Fibroblast of lung (primary cell): ENCODE measurements around the gene IRF4. TPM values are rescaled to one million over a fixed set of nuclear protein-coding genes. Genes with fewer than 3 reads are reported as not detected.

Source experiments
- DNase-seq, 2 donors: peaks; one replicate each; pipeline versions ENCODE4 v3.0.0 to v3.0.0-alpha.2; 2010; ENCODE audit warnings: low read depth in 2 of 2
- H2AFZ ChIP-seq: 2 replicates; pipeline ENCODE4 v1.5.1; 2012; ENCODE audit warnings: low read length, control low read depth, inconsistent platforms
- H3K27ac ChIP-seq: 2 replicates; pipeline ENCODE4 v1.5.1; 2011; ENCODE audit warnings: low read length, control low read depth; ENCODE audit not compliant: insufficient read depth
- H3K27me3 ChIP-seq: 2 replicates; pipeline ENCODE4 v1.5.1; 2011; ENCODE audit warnings: mild to moderate bottlenecking, low read length; ENCODE audit not compliant: control insufficient read depth, insufficient read depth
- H3K36me3 ChIP-seq: 2 replicates; pipeline ENCODE4 v1.5.1; 2011; ENCODE audit warnings: low read length; ENCODE audit not compliant: control insufficient read depth, insufficient read depth
- H3K4me1 ChIP-seq: 2 replicates; pipeline ENCODE4 v1.5.1; 2011; ENCODE audit warnings: low read length; ENCODE audit not compliant: control insufficient read depth, insufficient read depth; ENCODE audit errors: extremely low read depth
- H3K4me2 ChIP-seq: 2 replicates; pipeline ENCODE4 v1.5.1; 2011; ENCODE audit warnings: low read length, control low read depth; ENCODE audit not compliant: insufficient read depth; ENCODE audit errors: extremely low read depth
- H3K4me3 ChIP-seq, 4 experiments: fragments of 200-600 bp in 1 of 4; sonication (generic) in 1 of 4; replicated peaks in 1 of 4; 2 replicates each; pipeline ENCODE4 v1.5.1; 2011 to 2016; ENCODE audit warnings: low read length in 4 of 4, low read depth in 3 of 4, mild to moderate bottlenecking in 3 of 4, control low read depth in 2 of 4, inconsistent platforms in 1 of 4, mixed read lengths in 1 of 4; ENCODE audit not compliant: insufficient read depth in 1 of 4; ENCODE audit errors: control extremely low read depth in 1 of 4
- H3K79me2 ChIP-seq: 2 replicates; pipeline ENCODE4 v1.5.1; 2012; ENCODE audit warnings: mild to moderate bottlenecking, low read length, inconsistent platforms; ENCODE audit not compliant: control insufficient read depth, insufficient read depth
- H3K9ac ChIP-seq: 2 replicates; pipeline ENCODE4 v1.5.1; 2011; ENCODE audit warnings: mild to moderate bottlenecking, low read length, control low read depth; ENCODE audit not compliant: insufficient read depth
- H3K9me3 ChIP-seq: 2 replicates; pipeline ENCODE4 v1.5.1; 2012; ENCODE audit warnings: low read depth, low read length; ENCODE audit not compliant: control insufficient read depth, insufficient read depth
- H4K20me1 ChIP-seq: 2 replicates; pipeline ENCODE4 v1.5.1; 2011; ENCODE audit warnings: low read length; ENCODE audit not compliant: control insufficient read depth, insufficient read depth; ENCODE audit errors: extremely low read depth
- CTCF ChIP-seq, 2 donors: IDR thresholded peaks in 1 of 2; conservative IDR thresholded peaks in 1 of 2; 1 replicate in 1 of 2; 2 replicates in 1 of 2; pipeline ENCODE4 v1.5.1; 2011 to 2012; ENCODE audit warnings: low read length in 2 of 2, control low read depth in 1 of 2, inconsistent platforms in 1 of 2, low read depth in 1 of 2, mild to moderate bottlenecking in 1 of 2
- EZH2 ChIP-seq: IDR thresholded peaks from 2 replicates; pipeline ENCODE4 v1.5.1; 2012; ENCODE audit warnings: low read length, control low read depth, mild to moderate bottlenecking; ENCODE audit errors: missing control alignments
- polyA plus RNA-seq, 2 donors: library from polyadenylated mRNA; depleted of rRNA in 1 of 2; stranded (reverse) in 1 of 2; unstranded in 1 of 2; fragments of >200 nt; gene quantifications; 2 replicates each; pipeline ENCODE4 v1.2.1, GENCODE V29; 2011 to 2012; ENCODE audit warnings: missing spikeins in 1 of 2
- total RNA-seq: library from RNA; depleted of rRNA; stranded (reverse); fragments of >200 nt; gene quantifications from 2 replicates; pipeline ENCODE4 v1.2.1, GENCODE V29; 2014

IRF4 gene
- total and polyA plus RNA-seq, 2 donors (not counting 1 experiment from before 2014, with no cell fraction given), result under 0.01 to 0.01 TPM

GRCh38 chr6:350371-350770 is 41.2 kb upstream of the IRF4 start:
- Histone ChIP-seq H3K27me3 (no peaks in the 10 kb centered on the region), H3K4me3 (no peak overlapping the region), H3K4me2 (no peak overlapping the region), H3K9ac (no peak overlapping the region), H3K9me3 (no peaks in the 10 kb centered on the region), H4K20me1 (no peaks in the 10 kb centered on the region), H2AFZ (no peak overlapping the region), H3K79me2 (no peaks in the 10 kb centered on the region), H3K27ac (no peak overlapping the region), H3K4me1 (no peaks in the 10 kb centered on the region), H3K36me3 (no peaks in the 10 kb centered on the region)
- DNase-seq, result no peak
- no peak for TF ChIP-seq EZH2
- TF ChIP-seq CTCF (conservative IDR thresholded peaks at IDR 0.05 in 1 of 2, IDR thresholded peaks at IDR 0.05 in 1 of 2; ENCODE audit: low read depth in 1 of 2, low read length in 2 of 2), result no peak

- Histone ChIP-seq H3K27me3 (no peaks in the 10 kb centered on the region), H4K20me1 (no peaks in the 10 kb centered on the region), H3K79me2 (no peaks in the 10 kb centered on the region), H3K4me1 (no peaks in the 10 kb centered on the region), H3K9me3 (no peaks in the 10 kb centered on the region), H3K36me3 (no peaks in the 10 kb centered on the region), H2AFZ (no peak overlapping the region), H3K27ac (no peak overlapping the region), H3K4me3 (no peak overlapping the region), H3K4me2 (no peak overlapping the region), H3K9ac (no peak overlapping the region)
- TF ChIP-seq CTCF (conservative IDR thresholded peaks at IDR 0.05 in 1 of 2, IDR thresholded peaks at IDR 0.05 in 1 of 2; ENCODE audit: low read depth in 1 of 2, low read length in 2 of 2), result no peak
- TF ChIP-seq EZH2, result no peak
- DNase-seq, result no peak
Measured at GRCh38 chr6:351011-351866, 40.3 kb upstream of the IRF4 start.

GRCh38 chr6:351867-352289 is 39.7 kb upstream of the IRF4 start:
- no peaks in the 10 kb centered on the region for H3K9me3 ChIP-seq

More at GRCh38 chr6:351867-352289, 39.7 kb upstream of the IRF4 start:
- no peak overlapping the region for H2AFZ ChIP-seq
- no peaks in the 10 kb centered on the region for H3K27me3 ChIP-seq
- H3K79me2 ChIP-seq, result no peaks in the 10 kb centered on the region
- DNase-seq, result no peak
- no peak overlapping the region for H3K4me3 ChIP-seq
- no peaks in the 10 kb centered on the region for H4K20me1 ChIP-seq
- H3K4me1 ChIP-seq, result no peaks in the 10 kb centered on the region
- no peak for TF ChIP-seq CTCF (conservative IDR thresholded peaks at IDR 0.05 in 1 of 2, IDR thresholded peaks at IDR 0.05 in 1 of 2; ENCODE audit: low read depth in 1 of 2, low read length in 2 of 2)
- no peak for TF ChIP-seq EZH2
- H3K9ac ChIP-seq, result no peak overlapping the region
- H3K4me2 ChIP-seq, result no peak overlapping the region
- no peak overlapping the region for H3K27ac ChIP-seq
- no peaks in the 10 kb centered on the region for H3K36me3 ChIP-seq
